WTC11 (cell line): ENCODE data around the gene UBQLN3. TPM values are rescaled to one million over a fixed set of nuclear protein-coding genes. Genes with fewer than 3 reads are reported as not detected.

Source experiments
- ATAC-seq: fragments of 200-7000 bp; cut with Tn5 transposase; 2 replicates; pipeline ENCODE4 v1.10.0; 2021; ENCODE audit warnings: mild to moderate bottlenecking, moderate library complexity
- CTCF ChIA-PET: fragments of 300-600 bp; sonication (Branson Sonifier 250); formaldehyde crosslinking; loops from one replicate; lab custom pipeline; 2021; ENCODE audit warnings: antibody characterized with exemption; lab: Charles Lee
- POLR2A ChIA-PET: fragments of 350-600 bp; sonication (Branson Sonifier 250); formaldehyde crosslinking; loops from one replicate; lab custom pipeline; 2021; ENCODE audit warnings: antibody characterized with exemption; lab: Charles Lee
- DNase-seq: peaks from one replicate; pipeline ENCODE4 v3.0.0; 2021; ENCODE audit warnings: low spot score
- H3K27ac Mint-ChIP-seq: 2 replicates; pipeline ENCODE4 v1.8.0; 2021; ENCODE audit warnings: mixed read lengths
- H3K27me3 Mint-ChIP-seq: 2 replicates; pipeline ENCODE4 v1.8.0; 2021; ENCODE audit warnings: low read depth, mild to moderate bottlenecking, moderate library complexity, mixed read lengths
- H3K36me3 Mint-ChIP-seq: 2 replicates; pipeline ENCODE4 v1.8.0; 2021; ENCODE audit warnings: mixed read lengths
- H3K4me1 Mint-ChIP-seq: 2 replicates; pipeline ENCODE4 v1.8.0; 2022; ENCODE audit warnings: mixed read lengths
- H3K4me3 Mint-ChIP-seq: 2 replicates; pipeline ENCODE4 v1.8.0; 2021; ENCODE audit warnings: mild to moderate bottlenecking, moderate library complexity, mixed read lengths
- H3K9me3 Mint-ChIP-seq: 2 replicates; pipeline ENCODE4 v1.8.0; 2021; ENCODE audit warnings: mixed read lengths
- CDX4 ChIP-seq: fragments of 250-450 bp; sonication (Bioruptor Pico); IDR thresholded peaks from 2 replicates; pipeline ENCODE4 v1.9.0; 2021; ENCODE audit warnings: moderate library complexity, mild to moderate bottlenecking, inconsistent platforms, borderline replicate concordance
- CREM ChIP-seq: sonication (generic); formaldehyde crosslinking; IDR thresholded peaks from 2 replicates; pipeline ENCODE4 v1.8.1; 2022; ENCODE audit warnings: mild to moderate bottlenecking, missing genetic modification reagents, moderate library complexity
- CTCF ChIP-seq: fragments of 200-600 bp; IDR thresholded peaks from 2 replicates; pipeline ENCODE4 v1.8.0; 2022; ENCODE audit warnings: antibody characterized with exemption
- E2F4 ChIP-seq: sonication (generic); formaldehyde crosslinking; IDR thresholded peaks from 2 replicates; pipeline ENCODE4 v1.8.1; 2022; ENCODE audit warnings: low read depth, mild to moderate bottlenecking, moderate library complexity, missing genetic modification reagents, borderline replicate concordance
- ETV6 ChIP-seq: sonication (generic); formaldehyde crosslinking; IDR thresholded peaks from 2 replicates; pipeline ENCODE4 v1.8.1; 2022; ENCODE audit warnings: mild to moderate bottlenecking, missing genetic modification reagents
- FOXP1 ChIP-seq: sonication (generic); formaldehyde crosslinking; IDR thresholded peaks from 2 replicates; pipeline ENCODE4 v1.8.0; 2022; ENCODE audit warnings: missing genetic modification reagents, mild to moderate bottlenecking, moderate library complexity, borderline replicate concordance
- KAT7 ChIP-seq: sonication (generic); formaldehyde crosslinking; IDR thresholded peaks from 2 replicates; pipeline ENCODE4 v1.8.1; 2023; ENCODE audit warnings: missing genetic modification reagents, mild to moderate bottlenecking, borderline replicate concordance
- NR2C2 ChIP-seq: sonication (generic); formaldehyde crosslinking; IDR thresholded peaks from 2 replicates; pipeline ENCODE4 v1.8.0; 2022; ENCODE audit warnings: mild to moderate bottlenecking, missing genetic modification reagents
- TEAD1 ChIP-seq: sonication (generic); formaldehyde crosslinking; IDR thresholded peaks from 2 replicates; pipeline ENCODE4 v1.8.0; 2022; ENCODE audit warnings: mild to moderate bottlenecking, missing genetic modification reagents
- TP53 ChIP-seq: sonication (generic); formaldehyde crosslinking; IDR thresholded peaks from 2 replicates; pipeline ENCODE4 v1.8.1; 2023; ENCODE audit warnings: mild to moderate bottlenecking, missing genetic modification reagents
- ZNF281 ChIP-seq: sonication (generic); formaldehyde crosslinking; IDR thresholded peaks from 2 replicates; pipeline ENCODE4 v1.8.0; 2023; ENCODE audit warnings: mild to moderate bottlenecking, missing genetic modification reagents
- ZNF396 ChIP-seq: fragments of 250-450 bp; sonication (Bioruptor Pico); IDR thresholded peaks from 2 replicates; pipeline ENCODE4 v1.8.0; 2021; ENCODE audit warnings: mild to moderate bottlenecking, moderate library complexity, borderline replicate concordance
- ZNF423 ChIP-seq: fragments of 250-450 bp; sonication (Bioruptor Pico); IDR thresholded peaks from 2 replicates; pipeline ENCODE4 v2.1.2; 2022; ENCODE audit warnings: mild to moderate bottlenecking, moderate library complexity
- ZNF512 ChIP-seq: sonication (generic); formaldehyde crosslinking; IDR thresholded peaks from 2 replicates; pipeline ENCODE4 v1.8.1; 2022; ENCODE audit warnings: missing genetic modification reagents, borderline replicate concordance
- ZNF671 ChIP-seq: fragments of 250-450 bp; sonication (Bioruptor Pico); IDR thresholded peaks from 2 replicates; pipeline ENCODE4 v1.8.0; 2021; ENCODE audit warnings: mild to moderate bottlenecking
- total RNA-seq: library from RNA; stranded (reverse); gene quantifications from 3 replicates; pipeline ENCODE4 v1.2.3, GENCODE V29; 2021

UBQLN3 gene
- total RNA-seq, 1 experiment from 2014 or later: not detected

GRCh38 chr11:5528495-5528894 is 18.7 kb upstream of the UBQLN3 start (continued):
- TF ChIP-seq E2F4 (CRISPR knock-in tag) (no peak), CDX4 (no peak), ZNF671 (CRISPR knock-in tag) (no peak)

- POLR2A ChIA-PET: no interaction called here
- ATAC-seq: no peak
Observed at GRCh38 chr11:5527716-5528115, 18.0 kb upstream of the UBQLN3 start.

More at GRCh38 chr11:5527716-5528115, 18.0 kb upstream of the UBQLN3 start:
- CTCF ChIA-PET: no interaction called here
- TF ChIP-seq TEAD1: no peak
- no peak for TF ChIP-seq ZNF396
- TF ChIP-seq CREM (CRISPR knock-in tag): no peak
- no peak for TF ChIP-seq KAT7 (CRISPR knock-in tag)
- TF ChIP-seq ZNF423 (CRISPR knock-in tag): no peak
- TF ChIP-seq ZNF281 (CRISPR knock-in tag): no peak
- no peak for TF ChIP-seq ZNF512 (CRISPR knock-in tag)
- TF ChIP-seq NR2C2: no peak
- TF ChIP-seq FOXP1 (CRISPR knock-in tag): no peak
- no peak for TF ChIP-seq ETV6 (CRISPR knock-in tag)
- TF ChIP-seq TP53 (CRISPR knock-in tag): no peak
- TF ChIP-seq CTCF: no peak
- Mint-ChIP-seq H3K4me1 (peaks cover 14% of the 10 kb centered on the region), H3K4me3 (no peak overlapping the region), H3K27ac (no peak overlapping the region), H3K27me3 (peaks cover 44% of the 10 kb centered on the region), H3K9me3 (peaks cover 16% of the 10 kb centered on the region), H3K36me3 (no peaks in the 10 kb centered on the region)
- DNase-seq: no peak
